SK-N-SH (cell line): ENCODE data around the gene ATP6V1G2. TPM values are rescaled to one million over a fixed set of nuclear protein-coding genes. Genes with fewer than 3 reads are reported as not detected.

ENCODE experiments used
- CTCF ChIA-PET: fragments of 300-600, 350-600 bp; formaldehyde crosslinking; extraction: SDS; loops from one replicate; lab custom pipeline; 2021; lab: Yijun Ruan, JAX
- POLR2A ChIA-PET: fragments of 350-600 bp; sonication (Branson Sonifier 250); formaldehyde crosslinking; extraction: SDS; loops from one replicate; lab custom pipeline; 2020; ENCODE audit warnings: antibody characterized with exemption, inconsistent platforms; lab: Yijun Ruan, JAX
- DNase-seq: peaks from one replicate; pipeline ENCODE4 v3.0.0; 2012
- H2AFZ ChIP-seq: fragments of 200-600 bp; sonication (generic); 2 replicates; pipeline ENCODE4 v1.8.1; 2016; ENCODE audit warnings: antibody characterized with exemption, mild to moderate bottlenecking, low read depth
- H3F3A ChIP-seq: fragments of 200-600 bp; sonication (generic); replicated peaks from 2 replicates; pipeline ENCODE3; 2016; ENCODE audit warnings: antibody characterized with exemption, mild to moderate bottlenecking; ENCODE audit not compliant: insufficient read depth
- H3K27ac ChIP-seq, 2 experiments: fragments of 200-500 bp in 1 of 2; fragments of 200-600 bp in 1 of 2; sonication (Bioruptor generic) in 1 of 2; sonication (generic), shearing (Covaris generic) in 1 of 2; 2 replicates each; pipeline versions ENCODE4 v1.5.1 to v1.6.1; 2014 to 2016; ENCODE audit warnings: low read depth in 2 of 2, inconsistent platforms in 1 of 2, low read length in 1 of 2, mild to moderate bottlenecking in 1 of 2, mixed read lengths in 1 of 2
- H3K27me3 ChIP-seq: fragments of 200-600 bp; sonication (generic), shearing (Covaris generic); 2 replicates; pipeline ENCODE4 v1.6.1; 2016; ENCODE audit warnings: mixed run types; ENCODE audit not compliant: insufficient read depth
- H3K36me3 ChIP-seq, 2 experiments: fragments of 200-500 bp in 1 of 2; fragments of 200-600 bp in 1 of 2; sonication (Bioruptor generic) in 1 of 2; sonication (generic) in 1 of 2; replicated peaks in 1 of 2; 2 replicates each; pipeline versions ENCODE3 to v1.5.1; 2014 to 2016; ENCODE audit warnings: low read length in 1 of 2, mild to moderate bottlenecking in 1 of 2; ENCODE audit not compliant: insufficient read depth in 2 of 2, control insufficient read depth in 1 of 2
- H3K4me1 ChIP-seq, 2 experiments: fragments of 200-500 bp in 1 of 2; fragments of 200-600 bp in 1 of 2; sonication (Bioruptor generic) in 1 of 2; sonication (generic), shearing (Covaris generic) in 1 of 2; 2 replicates each; pipeline versions ENCODE4 v1.5.1 to v1.6.1; 2014 to 2016; ENCODE audit warnings: low read depth in 1 of 2, low read length in 1 of 2, mixed run types in 1 of 2; ENCODE audit not compliant: insufficient read depth in 2 of 2, control insufficient read depth in 1 of 2
- H3K4me2 ChIP-seq: fragments of 200-600 bp; sonication (generic), shearing (Covaris generic); 2 replicates; pipeline ENCODE4 v1.6.1; 2017; ENCODE audit warnings: mixed run types
- H3K4me3 ChIP-seq, 2 experiments: fragments of 200-500 bp in 1 of 2; fragments of 200-600 bp in 1 of 2; sonication (Bioruptor generic) in 1 of 2; sonication (generic), shearing (Covaris generic) in 1 of 2; 2 replicates each; pipeline versions ENCODE4 v1.5.1 to v1.8.1; 2014 to 2016; ENCODE audit warnings: low read depth in 2 of 2, inconsistent platforms in 1 of 2, low read length in 1 of 2, mild to moderate bottlenecking in 1 of 2, mixed read lengths in 1 of 2, moderate library complexity in 1 of 2
- H3K79me2 ChIP-seq: fragments of 200-600 bp; sonication (generic); 2 replicates; pipeline ENCODE4 v1.8.1; 2017; ENCODE audit warnings: mild to moderate bottlenecking; ENCODE audit not compliant: insufficient read depth
- H3K9ac ChIP-seq: fragments of 200-600 bp; sonication (generic); 2 replicates; pipeline ENCODE4 v1.6.1; 2017; ENCODE audit warnings: mixed run types
- H3K9me2 ChIP-seq: fragments of 200-600 bp; sonication (generic); 2 replicates; pipeline ENCODE4 v1.6.1; 2017; ENCODE audit warnings: mixed run types
- H3K9me3 ChIP-seq: fragments of 200-600 bp; sonication (generic); 2 replicates; pipeline ENCODE4 v1.6.1; 2017; ENCODE audit warnings: mixed run types, mild to moderate bottlenecking, moderate library complexity
- H4K20me1 ChIP-seq: fragments of 200-600 bp; sonication (generic); 2 replicates; pipeline ENCODE4 v1.6.1; 2017; ENCODE audit warnings: mild to moderate bottlenecking, mixed run types; ENCODE audit not compliant: insufficient read depth
- CHD2 ChIP-seq: fragments of 150-350 bp; IDR thresholded peaks from 2 replicates; pipeline ENCODE4 v1.6.1; 2018; ENCODE audit warnings: low read length; ENCODE audit not compliant: partially characterized antibody
- EP300 ChIP-seq, 2 experiments: IDR thresholded peaks; 2 replicates each; pipeline versions ENCODE4 v1.4.0 to v1.6.1; 2012; ENCODE audit warnings: borderline replicate concordance in 1 of 2, low read depth in 1 of 2, low read length in 1 of 2
- EZH2phosphoT487 ChIP-seq: fragments of 200-600 bp; sonication (generic); IDR thresholded peaks from 2 replicates; pipeline ENCODE4 v1.6.1; 2017; ENCODE audit warnings: low read depth, mixed run types, mild to moderate bottlenecking, antibody characterized with exemption, moderate library complexity, borderline replicate concordance
- FOXM1 ChIP-seq: IDR thresholded peaks from 2 replicates; pipeline ENCODE4 v1.4.0; 2012; ENCODE audit warnings: low read depth, mild to moderate bottlenecking
- JUND ChIP-seq: IDR thresholded peaks from 2 replicates; pipeline ENCODE4 v1.4.0; 2012
- MAX ChIP-seq: IDR thresholded peaks from 2 replicates; pipeline ENCODE4 v1.4.0; 2012; ENCODE audit warnings: low read depth
- MEF2A ChIP-seq: IDR thresholded peaks from 2 replicates; pipeline ENCODE4 v1.4.0; 2012; ENCODE audit warnings: low read depth, borderline replicate concordance
- NFIC ChIP-seq: IDR thresholded peaks from 2 replicates; pipeline ENCODE4 v1.4.0; 2012; ENCODE audit warnings: borderline replicate concordance
- NRF1 ChIP-seq: IDR thresholded peaks from 2 replicates; pipeline ENCODE4 v1.6.1; 2012; ENCODE audit warnings: low read depth, mild to moderate bottlenecking, low read length
- PBX3 ChIP-seq: IDR thresholded peaks from 2 replicates; pipeline ENCODE4; 2012
- RCOR1 ChIP-seq: fragments of 150-350 bp; IDR thresholded peaks from 2 replicates; pipeline ENCODE4 v1.6.1; 2017; ENCODE audit warnings: antibody characterized with exemption, low read length
- SIN3A ChIP-seq: IDR thresholded peaks from 2 replicates; pipeline ENCODE4 v1.6.1; 2012; ENCODE audit warnings: low read depth, mild to moderate bottlenecking, low read length, moderate library complexity, borderline replicate concordance
- TAF1 ChIP-seq: IDR thresholded peaks from 2 replicates; pipeline ENCODE4 v1.6.1; 2012; ENCODE audit warnings: low read depth, mild to moderate bottlenecking, low read length, moderate library complexity, borderline replicate concordance
- TCF12 ChIP-seq: IDR thresholded peaks from 2 replicates; pipeline ENCODE4 v1.4.0; 2012
- USF2 ChIP-seq: fragments of 150-350 bp; IDR thresholded peaks from 2 replicates; pipeline ENCODE4 v1.6.1; 2017; ENCODE audit warnings: antibody characterized with exemption, low read length, low read depth, borderline replicate concordance
- WGBS: methylation state at CpG from one replicate; pipeline ENCODE4 v1.1.6; 2017; ENCODE audit warnings: low lambda C conversion rate; 5-methylcytosine and 5-hydroxymethylcytosine counted together
- polyA plus RNA-seq, 3 experiments: library from polyadenylated mRNA; depleted of rRNA; stranded (reverse); fragments of >200 nt; gene quantifications; 2 replicates each; pipeline ENCODE4 v1.2.3, GENCODE V29; 2012
- TF ChIP-seq, protein P1 (sequence below): IDR thresholded peaks from 2 replicates; pipeline ENCODE4 v1.4.0; 2012; ENCODE audit warnings: low read depth, borderline replicate concordance

The ATP6V1G2 gene
- polyA plus RNA-seq, 1 of the 3 experiments (the other 2 are of a cell fraction): 13.6 TPM

- no peak for TF ChIP-seq MAX
Observed at GRCh38 chr6:31588871-31589650, 42.7 kb upstream of the ATP6V1G2 start (continued).

DNA sequence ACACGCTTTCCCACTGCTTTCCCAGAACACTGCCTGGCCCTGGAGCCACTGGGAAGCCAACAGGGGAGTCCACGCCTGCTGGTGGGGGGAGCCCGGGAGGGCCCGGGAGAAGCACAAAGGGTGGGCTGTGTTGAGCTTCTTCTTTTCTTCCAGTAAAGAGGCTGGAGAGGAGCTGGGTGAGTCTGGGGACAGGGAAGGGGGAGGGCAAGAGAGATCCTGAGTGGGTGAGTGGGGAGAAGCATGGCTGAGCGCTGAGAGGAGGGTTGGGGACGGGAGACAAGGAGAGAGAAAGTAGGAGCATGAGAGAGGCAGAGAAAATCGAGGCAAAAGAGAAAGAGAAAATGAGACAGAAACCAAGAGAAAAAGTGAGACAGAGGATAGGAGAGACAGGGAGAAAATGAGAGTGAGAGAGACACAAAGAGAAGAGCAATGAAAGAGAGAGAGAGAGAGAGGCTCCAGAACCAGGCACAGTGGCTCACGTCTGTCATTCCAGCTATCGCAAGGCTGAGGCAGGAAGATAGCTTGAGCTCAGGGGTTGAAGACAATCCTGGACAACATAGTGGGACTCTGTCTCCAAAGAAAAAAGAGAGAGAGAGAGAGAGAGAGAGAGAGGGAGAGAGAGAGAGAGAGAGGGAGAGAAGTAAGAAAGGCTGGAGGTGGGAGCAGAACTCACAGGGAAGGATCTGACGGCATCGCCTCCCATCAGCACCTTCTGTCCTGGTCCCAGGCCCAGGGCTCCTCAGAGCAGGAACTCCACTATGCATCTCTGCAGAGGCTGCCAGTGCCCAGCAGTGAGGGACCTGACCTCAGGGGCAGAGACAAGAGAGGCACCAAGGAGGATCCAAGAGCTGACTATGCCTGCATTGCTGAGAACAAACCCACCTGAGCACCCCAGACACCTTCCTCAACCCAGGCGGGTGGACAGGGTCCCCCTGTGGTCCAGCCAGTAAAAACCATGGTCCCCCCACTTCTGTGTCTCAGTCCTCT lies 41.7 kb upstream of the ATP6V1G2 start:
- CTCF ChIA-PET: interaction anchor here (1.5 to 17.6 kb wide), 6 partner anchors 7 to 42 kb away, joined by 3 to 312 read pairs (median 14); partner anchors contain the start of genes ATP6V1G2, LTB and NFKBIL1
- no peak for DNase-seq

GRCh38 chr6:31586599-31587281 lies 40.3 kb upstream of the ATP6V1G2 start:
- WGBS: 45% methylated on average over 5 of the region's 9 CpGs
- no peaks in the 10 kb centered on the region for H3F3A ChIP-seq
- no peak for DNase-seq
- ChIA-PET POLR2A (no interaction called here), CTCF (interaction anchor here (1.1 to 17.6 kb wide), 3 partner anchors 11 to 38 kb away, joined by 4 to 312 read pairs (median 89); partner anchors contain the start of genes ATP6V1G2, NFKBIL1 and TNF)
- H3K4me1 ChIP-seq: peaks cover 0 to 1% of the 10 kb centered on the region in 2 experiments; a peak in 1 of 4 replicates
- H3K79me2 ChIP-seq: no peaks in the 10 kb centered on the region
- H3K4me3 ChIP-seq: no peak overlapping the region
- no peaks in the 10 kb centered on the region for H3K9me2 ChIP-seq
- no peak overlapping the region for H3K4me2 ChIP-seq
- H3K9ac ChIP-seq: no peak overlapping the region
- no peaks in the 10 kb centered on the region for H3K9me3 ChIP-seq
- no peaks in the 10 kb centered on the region for H4K20me1 ChIP-seq
- H3K27me3 ChIP-seq: no peaks in the 10 kb centered on the region
- no peak overlapping the region for H2AFZ ChIP-seq
- H3K27ac ChIP-seq: no peak overlapping the region
- no peaks in the 10 kb centered on the region for H3K36me3 ChIP-seq
- TF ChIP-seq NFIC (no peak), MEF2A (no peak), EZH2phosphoT487 (no peak), EP300 (IDR thresholded peaks at IDR 0.05; ENCODE audit: borderline replicate concordance in 1 of 2, low read depth in 1 of 2, low read length in 1 of 2) (no peak), TAF1 (no peak), NRF1 (no peak), JUND (no peak), USF2 (no peak), RCOR1 (no peak), TCF12 (no peak), FOXM1 (no peak)
- TF ChIP-seq, protein P1, sequence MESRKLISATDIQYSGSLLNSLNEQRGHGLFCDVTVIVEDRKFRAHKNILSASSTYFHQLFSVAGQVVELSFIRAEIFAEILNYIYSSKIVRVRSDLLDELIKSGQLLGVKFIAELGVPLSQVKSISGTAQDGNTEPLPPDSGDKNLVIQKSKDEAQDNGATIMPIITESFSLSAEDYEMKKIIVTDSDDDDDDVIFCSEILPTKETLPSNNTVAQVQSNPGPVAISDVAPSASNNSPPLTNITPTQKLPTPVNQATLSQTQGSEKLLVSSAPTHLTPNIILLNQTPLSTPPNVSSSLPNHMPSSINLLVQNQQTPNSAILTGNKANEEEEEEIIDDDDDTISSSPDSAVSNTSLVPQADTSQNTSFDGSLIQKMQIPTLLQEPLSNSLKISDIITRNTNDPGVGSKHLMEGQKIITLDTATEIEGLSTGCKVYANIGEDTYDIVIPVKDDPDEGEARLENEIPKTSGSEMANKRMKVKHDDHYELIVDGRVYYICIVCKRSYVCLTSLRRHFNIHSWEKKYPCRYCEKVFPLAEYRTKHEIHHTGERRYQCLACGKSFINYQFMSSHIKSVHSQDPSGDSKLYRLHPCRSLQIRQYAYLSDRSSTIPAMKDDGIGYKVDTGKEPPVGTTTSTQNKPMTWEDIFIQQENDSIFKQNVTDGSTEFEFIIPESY: no peak

More for the DNA sequence above, 41.7 kb upstream of the ATP6V1G2 start:
- Histone ChIP-seq H3K4me3 (no peak overlapping the region), H3K36me3 (no peaks in the 10 kb centered on the region), H3K4me2 (no peak overlapping the region), H3K27me3 (no peaks in the 10 kb centered on the region), H3F3A (no peaks in the 10 kb centered on the region), H3K9ac (no peak overlapping the region), H4K20me1 (no peaks in the 10 kb centered on the region), H3K4me1 (no peaks in the 10 kb centered on the region; a peak in 1 of 4 replicates), H3K9me2 (no peaks in the 10 kb centered on the region), H3K79me2 (no peaks in the 10 kb centered on the region), H2AFZ (no peak overlapping the region), H3K27ac (no peak overlapping the region), H3K9me3 (no peaks in the 10 kb centered on the region)
- POLR2A ChIA-PET: no interaction called here
- no peak for TF ChIP-seq PBX3
- no peak for TF ChIP-seq CHD2
- no peak for TF ChIP-seq NRF1
- TF ChIP-seq SIN3A: no peak
- 82% methylated on average over 11 of the region's 12 CpGs for WGBS
